HUES6 (cell line): ENCODE measurements around the gene NOD2.

Source experiments
- H3K27ac ChIP-seq: 2 replicates; pipeline ENCODE4 v1.7.0; 2013; ENCODE audit warnings: low read depth, mild to moderate bottlenecking, low read length, inconsistent platforms
- H3K27me3 ChIP-seq: 2 replicates; pipeline ENCODE4 v1.6.1; 2013; ENCODE audit warnings: low read length; ENCODE audit not compliant: control insufficient read depth, insufficient read depth
- H3K36me3 ChIP-seq: 2 replicates; pipeline ENCODE4 v1.6.1; 2013; ENCODE audit warnings: low read length; ENCODE audit not compliant: control insufficient read depth, insufficient read depth
- H3K4me1 ChIP-seq: 2 replicates; pipeline ENCODE4 v1.6.1; 2013; ENCODE audit warnings: low read length; ENCODE audit not compliant: control insufficient read depth, insufficient read depth
- H3K4me3 ChIP-seq: 2 replicates; pipeline ENCODE4 v1.5.1; 2013; ENCODE audit warnings: low read depth, low read length
- H3K9ac ChIP-seq: one replicate; pipeline ENCODE4 v1.6.1; 2013; ENCODE audit warnings: mild to moderate bottlenecking, low read length
- H3K9me3 ChIP-seq: 2 replicates; pipeline ENCODE4 v1.6.1; 2013; ENCODE audit warnings: low read depth, low read length; ENCODE audit not compliant: control insufficient read depth, insufficient read depth

Gene NOD2

DNA sequence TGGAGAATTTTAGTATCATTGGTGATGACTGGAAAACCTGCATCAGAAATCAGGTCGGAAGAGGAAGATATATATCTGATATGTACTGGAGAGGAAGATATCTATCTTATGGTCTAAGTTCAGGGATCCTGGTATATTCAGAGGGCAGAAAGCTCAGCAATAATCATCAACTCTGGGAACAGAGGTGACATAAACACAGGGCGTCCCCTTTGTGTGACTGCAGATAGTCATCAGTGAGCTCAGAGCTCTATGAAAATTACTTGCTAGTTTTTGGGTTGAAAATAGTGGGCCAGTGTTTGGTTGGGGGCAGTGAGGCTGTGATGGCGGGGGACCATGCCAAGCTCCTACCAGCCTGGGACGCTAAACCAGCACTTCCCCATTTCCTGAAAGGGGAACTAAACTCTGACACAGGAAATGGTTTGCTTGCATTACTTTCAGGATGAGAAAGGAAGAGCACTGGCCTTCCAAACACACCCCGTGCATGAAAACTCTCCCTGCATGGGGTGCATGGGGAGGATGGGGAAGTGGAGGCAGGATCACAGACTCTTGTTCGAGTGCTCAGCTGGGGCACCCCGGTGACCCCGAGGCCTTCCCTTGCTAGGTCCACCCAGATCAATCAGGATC, 15.8 kb downstream of the NOD2 start:
- peaks cover 11% of the 10 kb centered on the region; the same call in 1 of the 2 replicates for H3K4me1 ChIP-seq
- no peaks in the 10 kb centered on the region for H3K27me3 ChIP-seq
- H3K4me3 ChIP-seq: no peak overlapping the region
- peaks cover 12% of the 10 kb centered on the region for H3K9me3 ChIP-seq
- H3K27ac ChIP-seq: no peak overlapping the region
- no peak overlapping the region for H3K9ac ChIP-seq
- no peaks in the 10 kb centered on the region for H3K36me3 ChIP-seq

DNA sequence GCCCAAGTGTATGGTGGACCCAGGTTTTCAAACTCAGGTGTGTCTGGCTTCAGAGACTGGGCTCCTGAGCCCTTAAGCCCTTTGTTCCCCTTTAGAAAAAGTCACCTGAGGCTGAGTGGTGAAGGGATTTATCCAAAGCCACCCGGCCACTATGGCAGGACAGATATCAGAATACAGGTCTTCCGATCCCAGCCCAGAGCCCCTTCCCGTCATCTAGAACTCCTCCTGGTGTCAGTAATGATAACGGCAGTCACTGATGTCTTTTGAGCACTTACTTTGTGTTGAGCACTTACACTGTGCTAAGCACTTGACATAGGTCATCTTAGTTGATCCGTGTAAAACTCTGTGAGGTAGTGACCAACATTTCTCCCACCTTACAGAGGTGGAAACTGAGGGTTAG, 16.6 kb downstream of the NOD2 start:
- peaks cover 11% of the 10 kb centered on the region; the same call in 1 of the 2 replicates for H3K4me1 ChIP-seq
- H3K4me3 ChIP-seq: no peak overlapping the region
- no peak overlapping the region for H3K9ac ChIP-seq
- H3K27me3 ChIP-seq: no peaks in the 10 kb centered on the region
- peaks cover 8% of the 10 kb centered on the region; the same call in 1 of the 2 replicates for H3K9me3 ChIP-seq
- no peak overlapping the region for H3K27ac ChIP-seq
- H3K36me3 ChIP-seq: no peaks in the 10 kb centered on the region

DNA sequence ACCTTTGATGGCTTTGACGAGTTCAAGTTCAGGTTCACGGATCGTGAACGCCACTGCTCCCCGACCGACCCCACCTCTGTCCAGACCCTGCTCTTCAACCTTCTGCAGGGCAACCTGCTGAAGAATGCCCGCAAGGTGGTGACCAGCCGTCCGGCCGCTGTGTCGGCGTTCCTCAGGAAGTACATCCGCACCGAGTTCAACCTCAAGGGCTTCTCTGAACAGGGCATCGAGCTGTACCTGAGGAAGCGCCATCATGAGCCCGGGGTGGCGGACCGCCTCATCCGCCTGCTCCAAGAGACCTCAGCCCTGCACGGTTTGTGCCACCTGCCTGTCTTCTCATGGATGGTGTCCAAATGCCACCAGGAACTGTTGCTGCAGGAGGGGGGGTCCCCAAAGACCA, 17.6 kb downstream of the NOD2 start:
- Histone ChIP-seq H3K27me3 (no peaks in the 10 kb centered on the region), H3K9ac (no peak overlapping the region), H3K27ac (no peak overlapping the region), H3K36me3 (no peaks in the 10 kb centered on the region), H3K4me3 (no peak overlapping the region), H3K4me1 (peaks cover 11% of the 10 kb centered on the region; the same call in 1 of the 2 replicates), H3K9me3 (no peaks in the 10 kb centered on the region; the same call in 1 of the 2 replicates)

DNA sequence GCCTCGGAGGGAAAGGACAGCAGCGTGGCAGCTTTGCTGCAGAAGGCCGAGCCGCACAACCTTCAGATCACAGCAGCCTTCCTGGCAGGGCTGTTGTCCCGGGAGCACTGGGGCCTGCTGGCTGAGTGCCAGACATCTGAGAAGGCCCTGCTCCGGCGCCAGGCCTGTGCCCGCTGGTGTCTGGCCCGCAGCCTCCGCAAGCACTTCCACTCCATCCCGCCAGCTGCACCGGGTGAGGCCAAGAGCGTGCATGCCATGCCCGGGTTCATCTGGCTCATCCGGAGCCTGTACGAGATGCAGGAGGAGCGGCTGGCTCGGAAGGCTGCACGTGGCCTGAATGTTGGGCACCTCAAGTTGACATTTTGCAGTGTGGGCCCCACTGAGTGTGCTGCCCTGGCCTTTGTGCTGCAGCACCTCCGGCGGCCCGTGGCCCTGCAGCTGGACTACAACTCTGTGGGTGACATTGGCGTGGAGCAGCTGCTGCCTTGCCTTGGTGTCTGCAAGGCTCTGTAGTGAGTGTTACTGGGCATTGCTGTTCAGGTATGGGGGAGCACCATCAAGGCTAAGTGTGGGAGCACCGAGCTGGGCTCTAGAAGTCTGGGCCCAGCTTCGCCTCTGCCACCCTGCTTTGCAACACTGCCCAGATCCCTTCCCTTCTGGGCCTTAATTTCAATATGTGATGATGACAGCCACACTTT, 18.6 kb downstream of the NOD2 start:
- no peaks in the 10 kb centered on the region for H3K27me3 ChIP-seq
- H3K4me3 ChIP-seq: no peak overlapping the region
- peaks cover 11% of the 10 kb centered on the region; the same call in 1 of the 2 replicates for H3K4me1 ChIP-seq
- no peaks in the 10 kb centered on the region for H3K9me3 ChIP-seq
- no peak overlapping the region for H3K9ac ChIP-seq
- H3K27ac ChIP-seq: no peak overlapping the region
- no peaks in the 10 kb centered on the region for H3K36me3 ChIP-seq

DNA sequence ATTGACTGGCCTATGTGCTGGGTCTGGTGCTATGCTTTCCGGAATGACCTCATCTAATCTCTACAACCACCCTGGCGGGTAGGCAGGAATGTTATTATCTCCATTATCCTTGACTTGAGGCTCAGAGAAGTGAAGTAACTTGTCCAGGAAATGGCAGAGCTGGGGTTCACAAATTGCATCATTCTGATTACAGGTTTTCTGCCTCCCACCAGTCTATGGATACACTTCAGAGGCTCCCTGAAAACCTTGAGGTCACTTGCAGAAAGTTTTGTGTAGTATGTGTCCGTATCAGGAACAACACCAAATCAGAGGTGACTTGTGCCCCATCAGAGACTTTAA, 19.1 kb downstream of the NOD2 start:
- no peaks in the 10 kb centered on the region for H3K27me3 ChIP-seq
- no peaks in the 10 kb centered on the region for H3K36me3 ChIP-seq
- H3K27ac ChIP-seq: no peak overlapping the region
- no peak overlapping the region for H3K4me3 ChIP-seq
- H3K4me1 ChIP-seq: peaks cover 11% of the 10 kb centered on the region; the same call in 1 of the 2 replicates
- H3K9ac ChIP-seq: no peak overlapping the region
- H3K9me3 ChIP-seq: no peaks in the 10 kb centered on the region

DNA sequence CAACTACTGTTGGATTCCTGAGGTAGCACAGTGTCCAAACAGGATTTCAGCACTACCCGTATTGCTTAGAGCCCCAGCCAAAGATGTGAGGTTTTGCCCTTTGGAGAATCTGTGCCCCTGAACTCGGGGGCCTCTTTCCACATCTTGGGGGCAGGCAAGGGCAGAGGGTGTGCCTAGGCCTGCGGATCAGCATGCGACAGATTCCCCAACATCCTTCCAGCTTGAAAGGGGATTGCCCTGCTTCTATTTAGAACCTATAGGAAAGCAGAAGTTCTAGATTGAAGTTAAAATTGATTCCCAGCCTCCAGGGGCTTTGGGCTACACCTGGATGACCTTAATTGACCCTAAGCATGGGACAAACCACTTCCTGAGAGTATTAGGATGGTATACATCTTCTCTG, 19.6 kb downstream of the NOD2 start:
- no peak overlapping the region for H3K9ac ChIP-seq
- H3K4me3 ChIP-seq: no peak overlapping the region
- H3K27ac ChIP-seq: no peak overlapping the region
- H3K36me3 ChIP-seq: no peaks in the 10 kb centered on the region
- peaks cover 11% of the 10 kb centered on the region; the same call in 1 of the 2 replicates for H3K4me1 ChIP-seq
- H3K9me3 ChIP-seq: no peaks in the 10 kb centered on the region
- no peaks in the 10 kb centered on the region for H3K27me3 ChIP-seq

DNA sequence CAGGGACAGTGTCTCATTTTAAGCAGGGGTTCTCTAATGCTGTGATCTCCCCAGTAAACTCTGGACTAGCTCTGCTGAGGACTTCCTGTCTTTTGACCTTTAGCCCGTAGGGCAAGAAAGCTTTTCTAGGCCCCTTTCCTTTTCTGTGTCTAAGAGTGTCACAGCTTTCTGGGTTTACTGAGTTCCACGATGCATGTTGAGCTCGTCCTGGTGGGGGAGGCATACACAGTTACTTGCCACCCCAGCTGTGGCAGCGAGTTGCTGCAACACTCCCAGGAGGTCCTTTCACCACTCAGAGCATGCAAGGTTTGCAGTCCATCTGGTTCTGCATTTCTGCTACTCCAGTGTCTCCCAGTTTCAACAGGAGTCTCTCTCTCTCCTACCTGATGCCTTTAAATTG, 23.7 kb downstream of the NOD2 start:
- Histone ChIP-seq H3K4me3 (no peak overlapping the region), H3K36me3 (no peaks in the 10 kb centered on the region), H3K27me3 (no peaks in the 10 kb centered on the region), H3K9me3 (no peaks in the 10 kb centered on the region), H3K9ac (no peak overlapping the region), H3K4me1 (peaks cover 19% of the 10 kb centered on the region; the same call in 1 of the 2 replicates), H3K27ac (no peak overlapping the region)

DNA sequence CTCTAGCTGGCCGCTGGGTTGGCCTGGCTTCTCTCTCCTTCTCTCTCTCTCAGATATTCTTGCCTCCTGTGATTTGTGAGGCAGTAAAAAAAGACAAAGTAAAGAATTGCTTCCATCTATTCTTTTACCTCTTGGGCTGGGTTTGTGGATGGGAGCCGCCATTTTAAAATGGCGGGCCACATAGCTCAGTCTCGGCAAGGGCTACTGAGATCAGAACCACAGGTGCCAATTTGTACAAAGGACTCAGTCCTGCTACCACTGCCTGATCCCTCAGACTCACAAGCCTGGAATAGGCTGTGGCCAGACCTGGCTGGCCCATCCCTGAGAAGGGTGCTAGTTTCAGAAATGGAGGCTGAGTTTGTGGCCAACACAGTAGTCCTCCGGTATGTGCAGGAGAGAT, 24.1 kb downstream of the NOD2 start:
- Histone ChIP-seq H3K4me1 (peaks cover 19% of the 10 kb centered on the region; the same call in 1 of the 2 replicates), H3K9ac (no peak overlapping the region), H3K27me3 (no peaks in the 10 kb centered on the region), H3K27ac (no peak overlapping the region), H3K9me3 (no peaks in the 10 kb centered on the region), H3K36me3 (no peaks in the 10 kb centered on the region), H3K4me3 (no peak overlapping the region)

DNA sequence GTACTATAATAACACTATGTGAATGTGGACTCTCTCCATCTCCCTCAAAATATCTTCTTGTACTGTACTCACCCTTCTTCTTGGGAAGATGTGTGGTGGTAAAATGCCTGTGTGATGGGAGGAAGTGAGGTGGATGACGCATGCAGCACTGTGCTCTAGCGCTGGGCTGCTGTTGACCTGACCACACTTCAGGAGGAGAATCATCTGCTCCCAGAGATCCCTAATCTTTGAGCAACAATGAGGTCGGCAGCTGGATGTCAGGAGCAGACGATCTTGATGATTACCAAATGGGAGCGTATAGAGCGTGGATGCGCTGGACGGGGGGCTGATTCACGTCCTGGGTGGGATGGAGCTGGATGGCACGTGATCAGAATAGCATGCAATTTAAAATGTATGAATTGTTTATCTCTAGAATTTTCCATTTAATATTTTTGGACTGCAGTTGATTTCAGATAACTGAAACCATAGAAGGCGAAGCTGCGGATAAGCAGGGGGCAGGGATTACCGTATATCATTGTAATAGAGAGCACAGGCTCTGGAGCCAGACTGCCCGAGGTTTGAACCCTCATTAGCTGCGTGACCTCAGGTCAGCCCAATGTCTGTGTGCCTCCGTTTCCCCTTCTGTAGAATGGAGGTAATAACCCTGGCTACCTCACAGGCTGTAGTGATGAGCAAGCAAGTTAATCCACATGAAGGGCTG, 24.8 kb downstream of the NOD2 start:
- Histone ChIP-seq H3K4me1 (peaks cover 15% of the 10 kb centered on the region; the same call in 1 of the 2 replicates), H3K9me3 (no peaks in the 10 kb centered on the region), H3K27me3 (no peaks in the 10 kb centered on the region), H3K36me3 (no peaks in the 10 kb centered on the region), H3K4me3 (no peak overlapping the region), H3K9ac (no peak overlapping the region), H3K27ac (no peak overlapping the region)

DNA sequence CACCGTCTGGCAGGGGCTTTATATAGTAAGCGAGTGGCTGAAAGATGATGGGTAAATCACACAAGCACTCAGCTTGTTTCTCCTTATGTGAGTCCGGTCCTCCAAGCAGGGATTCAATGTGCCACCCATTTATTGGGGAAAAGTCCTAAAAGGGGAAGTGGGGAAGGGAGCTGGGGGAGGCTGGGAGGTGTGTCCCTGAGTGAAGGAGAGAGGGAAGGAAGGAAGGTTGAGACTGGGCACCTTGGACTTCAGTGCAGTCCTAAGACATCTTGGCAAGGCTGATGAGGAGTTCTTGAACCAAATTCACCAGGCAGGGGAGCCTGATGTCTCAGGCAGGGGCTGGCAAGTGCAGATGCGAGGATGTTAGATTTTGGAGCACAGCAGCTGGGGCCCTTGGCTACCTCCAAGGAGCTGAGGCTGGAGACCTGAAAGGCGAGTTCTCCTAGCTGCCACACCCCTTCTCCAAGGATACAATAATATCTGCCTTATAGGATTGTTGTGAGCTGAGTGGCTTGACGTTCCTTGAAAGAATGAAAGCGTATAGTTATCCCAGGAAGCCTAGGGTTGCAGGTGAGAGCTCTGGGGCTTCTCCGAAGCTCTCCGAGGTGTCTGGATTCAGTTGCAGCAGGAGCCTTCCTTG, 25.5 kb downstream of the NOD2 start:
- H3K27ac ChIP-seq: no peak overlapping the region
- H3K4me3 ChIP-seq: no peak overlapping the region
- H3K27me3 ChIP-seq: no peaks in the 10 kb centered on the region
- H3K36me3 ChIP-seq: no peaks in the 10 kb centered on the region
- H3K9ac ChIP-seq: no peak overlapping the region
- peaks cover 10% of the 10 kb centered on the region; the same call in 1 of the 2 replicates for H3K4me1 ChIP-seq
- H3K9me3 ChIP-seq: no peaks in the 10 kb centered on the region
